Measurements from ENCODE around the gene KSR2. TPM values are rescaled to one million over a fixed set of nuclear protein-coding genes. Genes with fewer than 3 reads are reported as not detected.

Gene KSR2
- total RNA-seq, 2 experiments from 2014 or later: 0.03 to 0.15 TPM

DNA sequence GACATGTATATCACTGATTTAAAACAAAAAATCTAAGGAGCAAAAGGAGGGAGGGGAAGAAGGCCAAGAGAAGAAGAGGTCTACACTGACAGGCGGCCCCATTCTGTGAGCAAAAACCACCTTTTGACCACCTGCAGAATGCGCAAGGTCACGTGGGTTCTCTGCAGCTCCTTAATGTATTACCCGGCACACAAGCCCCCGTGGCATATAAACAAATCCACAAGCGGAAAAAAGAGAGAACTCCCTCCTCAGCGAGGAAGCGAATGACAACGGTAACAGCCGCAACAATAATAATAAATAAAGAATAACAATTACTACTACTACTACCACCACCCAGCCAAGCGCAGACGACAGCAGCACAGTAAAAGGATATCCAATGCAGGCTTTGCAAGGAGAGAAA is 1.3 kb downstream of the KSR2 start:
- Histone ChIP-seq H2AFZ (ENCODE audit: low read length) (no peak overlapping the region), H3K9me2 (ENCODE audit: insufficient read depth, low read length) (no peaks in the 10 kb centered on the region), H3K4me2 (ENCODE audit: low read length) (peak overlapping the region; percentile 64), H3K4me1 (ENCODE audit: insufficient read depth, low read length, poor library complexity, severe bottlenecking) (no peaks in the 10 kb centered on the region), H4K20me1 (ENCODE audit: insufficient read depth, low read length) (no peaks in the 10 kb centered on the region), H3K36me3 (ENCODE audit: insufficient read depth, low read length) (no peaks in the 10 kb centered on the region), H3K9me3 (ENCODE audit: low read length) (no peaks in the 10 kb centered on the region), H3K4me3 (ENCODE audit: low read depth, low read length, poor library complexity, severe bottlenecking) (no peak overlapping the region), H3K79me2 (ENCODE audit: insufficient read depth, low read depth, low read length) (no peaks in the 10 kb centered on the region), H3K27ac (ENCODE audit: low read depth, low read length, poor library complexity, severe bottlenecking) (no peak overlapping the region)
- ChIA-PET POLR2A (no interaction called here), CTCF (ENCODE audit: unreplicated experiment) (no interaction called here)
- 0 out of 2 replicates have a peak, but pooled peaks have one; percentile 73 for TF ChIP-seq EZH2phosphoT487 (IDR thresholded peaks at IDR 0.05; ENCODE audit: borderline replicate concordance, low read depth, low read length)
- TF ChIP-seq, protein P1, sequence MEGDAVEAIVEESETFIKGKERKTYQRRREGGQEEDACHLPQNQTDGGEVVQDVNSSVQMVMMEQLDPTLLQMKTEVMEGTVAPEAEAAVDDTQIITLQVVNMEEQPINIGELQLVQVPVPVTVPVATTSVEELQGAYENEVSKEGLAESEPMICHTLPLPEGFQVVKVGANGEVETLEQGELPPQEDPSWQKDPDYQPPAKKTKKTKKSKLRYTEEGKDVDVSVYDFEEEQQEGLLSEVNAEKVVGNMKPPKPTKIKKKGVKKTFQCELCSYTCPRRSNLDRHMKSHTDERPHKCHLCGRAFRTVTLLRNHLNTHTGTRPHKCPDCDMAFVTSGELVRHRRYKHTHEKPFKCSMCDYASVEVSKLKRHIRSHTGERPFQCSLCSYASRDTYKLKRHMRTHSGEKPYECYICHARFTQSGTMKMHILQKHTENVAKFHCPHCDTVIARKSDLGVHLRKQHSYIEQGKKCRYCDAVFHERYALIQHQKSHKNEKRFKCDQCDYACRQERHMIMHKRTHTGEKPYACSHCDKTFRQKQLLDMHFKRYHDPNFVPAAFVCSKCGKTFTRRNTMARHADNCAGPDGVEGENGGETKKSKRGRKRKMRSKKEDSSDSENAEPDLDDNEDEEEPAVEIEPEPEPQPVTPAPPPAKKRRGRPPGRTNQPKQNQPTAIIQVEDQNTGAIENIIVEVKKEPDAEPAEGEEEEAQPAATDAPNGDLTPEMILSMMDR (conservative IDR thresholded peaks at IDR 0.05; ENCODE audit: low read length): no peak
- no TSS peak for BruUV-seq (replicated peaks)
- intact Hi-C loops (cut with micrococcal nuclease; ENCODE audit: unreplicated experiment): no loop called here
- no peak for DNase-seq (ENCODE audit: low spot score)

DNA sequence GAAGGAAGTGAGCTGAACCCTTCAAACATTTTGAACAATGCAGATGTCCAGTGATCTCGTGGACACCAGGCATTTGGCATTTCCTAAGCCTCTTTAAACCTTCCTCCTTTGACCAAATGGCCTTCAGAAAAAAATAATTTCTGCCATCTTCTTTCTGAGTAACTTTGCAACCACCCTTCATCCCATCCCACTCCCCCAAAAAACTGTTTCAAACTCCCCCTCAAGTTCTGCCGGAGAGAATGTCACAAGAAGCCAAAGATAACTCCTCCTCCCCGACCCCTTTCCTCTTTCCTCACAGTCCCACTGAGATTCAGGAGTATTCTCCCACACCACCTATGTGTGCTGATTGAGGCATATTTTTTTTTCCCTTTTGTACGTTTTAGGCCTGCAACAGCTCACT is 1.7 kb downstream of the KSR2 start:
- H3K79me2 ChIP-seq (ENCODE audit: insufficient read depth, low read depth, low read length): no peaks in the 10 kb centered on the region
- no TSS peak for BruUV-seq (replicated peaks)
- DNase-seq (ENCODE audit: low spot score): no peak
- no peaks in the 10 kb centered on the region for H3K9me2 ChIP-seq (ENCODE audit: insufficient read depth, low read length)
- H3K36me3 ChIP-seq (ENCODE audit: insufficient read depth, low read length): no peaks in the 10 kb centered on the region
- no peaks in the 10 kb centered on the region for H3K4me1 ChIP-seq (ENCODE audit: insufficient read depth, low read length, poor library complexity, severe bottlenecking)
- H3K9me3 ChIP-seq (ENCODE audit: low read length): no peaks in the 10 kb centered on the region
- H3K27ac ChIP-seq (ENCODE audit: low read depth, low read length, poor library complexity, severe bottlenecking): no peak overlapping the region
- TF ChIP-seq, protein P1 (conservative IDR thresholded peaks at IDR 0.05; ENCODE audit: low read length): no peak
- TF ChIP-seq EZH2phosphoT487 (IDR thresholded peaks at IDR 0.05; ENCODE audit: borderline replicate concordance, low read depth, low read length): no peak
- ChIA-PET CTCF (ENCODE audit: unreplicated experiment) (no interaction called here), POLR2A (no interaction called here)
- no peak overlapping the region for H3K4me2 ChIP-seq (ENCODE audit: low read length)
- intact Hi-C loops (cut with micrococcal nuclease; ENCODE audit: unreplicated experiment): no loop called here
- H2AFZ ChIP-seq (ENCODE audit: low read length): no peak overlapping the region
- no peak overlapping the region for H3K4me3 ChIP-seq (ENCODE audit: low read depth, low read length, poor library complexity, severe bottlenecking)
- no peaks in the 10 kb centered on the region for H4K20me1 ChIP-seq (ENCODE audit: insufficient read depth, low read length)

DNA sequence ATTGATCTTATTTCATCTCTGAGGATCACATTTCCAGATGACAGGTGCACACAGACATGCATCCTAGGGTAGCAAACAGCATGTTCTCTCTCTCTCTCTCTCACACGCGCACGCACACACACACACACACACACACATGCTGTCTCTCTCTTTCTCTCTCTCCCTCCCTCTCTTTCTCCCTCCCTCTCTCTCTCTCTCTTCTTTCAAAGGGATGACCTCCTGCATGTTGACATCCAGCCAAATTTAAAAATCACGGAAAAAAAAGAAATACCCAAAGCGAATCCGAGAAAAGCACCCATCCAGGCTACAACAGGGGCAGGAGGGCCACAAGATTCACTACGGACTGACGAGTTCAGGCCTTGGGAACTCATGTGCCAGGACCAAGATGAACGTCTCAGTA is 2.3 kb downstream of the KSR2 start:
- no TSS peak for BruUV-seq (replicated peaks)
- no peak overlapping the region for H3K27ac ChIP-seq (ENCODE audit: low read depth, low read length, poor library complexity, severe bottlenecking)
- H3K79me2 ChIP-seq (ENCODE audit: insufficient read depth, low read depth, low read length): no peaks in the 10 kb centered on the region
- TF ChIP-seq EZH2phosphoT487 (IDR thresholded peaks at IDR 0.05; ENCODE audit: borderline replicate concordance, low read depth, low read length): no peak
- TF ChIP-seq, protein P1 (conservative IDR thresholded peaks at IDR 0.05; ENCODE audit: low read length): no peak
- H3K36me3 ChIP-seq (ENCODE audit: insufficient read depth, low read length): no peaks in the 10 kb centered on the region
- POLR2A ChIA-PET: no interaction called here
- DNase-seq (ENCODE audit: low spot score): no peak
- H3K9me2 ChIP-seq (ENCODE audit: insufficient read depth, low read length): no peaks in the 10 kb centered on the region
- H3K9me3 ChIP-seq (ENCODE audit: low read length): no peaks in the 10 kb centered on the region
- H3K4me3 ChIP-seq (ENCODE audit: low read depth, low read length, poor library complexity, severe bottlenecking): no peak overlapping the region
- CTCF ChIA-PET (ENCODE audit: unreplicated experiment): no interaction called here
- H2AFZ ChIP-seq (ENCODE audit: low read length): no peak overlapping the region
- no peak overlapping the region for H3K4me2 ChIP-seq (ENCODE audit: low read length)
- intact Hi-C loops (cut with micrococcal nuclease; ENCODE audit: unreplicated experiment): no loop called here
- H4K20me1 ChIP-seq (ENCODE audit: insufficient read depth, low read length): no peaks in the 10 kb centered on the region
- H3K4me1 ChIP-seq (ENCODE audit: insufficient read depth, low read length, poor library complexity, severe bottlenecking): no peaks in the 10 kb centered on the region

Measured in OCI-LY7 (cell line).